ENCODE results near the gene PAX6. TPM values are rescaled to one million over a fixed set of nuclear protein-coding genes. Genes with fewer than 3 reads are reported as not detected.
"Not testable (repeated sequence)": the region's sequence is repeated elsewhere in the genome, so short reads cannot be mapped to it uniquely, and the experiment has no call there.

Gene PAX6
- total and polyA plus RNA-seq, 9 of the 15 experiments (the other 6 are each of a cell fraction or from before 2014, with no cell fraction given) = 1.5 to 10.9 (median 5.3) TPM

GRCh38 chr11:31747581-31747980 lies 63.5 kb downstream of the PAX6 start:
- no peak overlapping the region for H3K9ac ChIP-seq (ENCODE audit: insufficient read depth in 1 of 2, low read depth in 2 of 2, low read length in 2 of 2)
- ChIA-PET POLR2A (interaction anchor here (0.8 kb wide), 1 partner anchor 474 kb away, joined by 3 read pairs; no protein-coding TSS in a partner anchor), CTCF (ENCODE audit: low intra/inter-chr PET ratio) (no interaction called here)
- H3K27me3 ChIP-seq (ENCODE audit: control insufficient read depth in 2 of 2, insufficient read depth in 2 of 2, low read length in 2 of 2) = no peaks in the 10 kb centered on the region
- H2AFZ ChIP-seq (ENCODE audit: low read depth, low read length) = no peak overlapping the region
- H4K20me1 ChIP-seq (replicated peaks; ENCODE audit: control insufficient read depth, insufficient read depth, low read length) = no peaks in the 10 kb centered on the region
- no peaks in the 10 kb centered on the region for H3K36me3 ChIP-seq (ENCODE audit: control insufficient read depth, insufficient read depth, low read length)
- no peak overlapping the region for H3K4me2 ChIP-seq (ENCODE audit: insufficient read depth, low read length)
- TF ChIP-seq DMBX1 (CRISPR knock-in tag; IDR thresholded peaks at IDR 0.05; ENCODE audit: borderline replicate concordance) = no peak
- no peak for TF ChIP-seq SLC30A9 (CRISPR knock-in tag; IDR thresholded peaks at IDR 0.05)
- no peak for TF ChIP-seq EGR1 (conservative IDR thresholded peaks at IDR 0.05)
- no peak for TF ChIP-seq ZNF449 (CRISPR knock-in tag; IDR thresholded peaks at IDR 0.05)
- TF ChIP-seq ZNF592 (IDR thresholded peaks at IDR 0.05) = no peak
- H3K9me3 ChIP-seq (replicated peaks; ENCODE audit: control insufficient read depth, insufficient read depth, low read depth, low read length) = no peaks in the 10 kb centered on the region
- FAIRE-seq = no peak
- no peaks in the 10 kb centered on the region for H3K4me1 ChIP-seq (replicated peaks in 1 of 2; ENCODE audit: control insufficient read depth in 2 of 2, insufficient read depth in 2 of 2, low read length in 2 of 2)
- no peak for ATAC-seq
- H3K9me1 ChIP-seq (ENCODE audit: control insufficient read depth, insufficient read depth, low read length) = no peaks in the 10 kb centered on the region
- DNase-seq (ENCODE audit: extremely low read depth in 1 of 4, low spot score in 3 of 4) = no peak
- no TSS peak for BruUV-seq (replicated peaks)
- in situ Hi-C loops (cut with MboI) = no loop called here
- WGBS (ENCODE audit: insufficient coverage, low coverage, missing lambda C conversion rate) = 11% methylated on average over 1 of the region's 1 CpG
- H3K4me3 ChIP-seq = no peak overlapping the region
- H3K79me2 ChIP-seq (ENCODE audit: control insufficient read depth, insufficient read depth, low read length) = no peaks in the 10 kb centered on the region
- H3K27ac ChIP-seq (ENCODE audit: extremely low read depth, low read depth, low read length) = no peak overlapping the region
- intact Hi-C loops (cut with micrococcal nuclease) = no loop called here

GRCh38 chr11:31740731-31741368 lies 70.3 kb downstream of the PAX6 start:
- H3K4me1 ChIP-seq (replicated peaks in 1 of 2; ENCODE audit: control insufficient read depth in 2 of 2, insufficient read depth in 2 of 2, low read length in 2 of 2); DNase-seq (ENCODE audit: extremely low read depth in 1 of 4, low spot score in 3 of 4); H3K79me2 ChIP-seq (ENCODE audit: control insufficient read depth, insufficient read depth, low read length); H4K20me1 ChIP-seq (replicated peaks; ENCODE audit: control insufficient read depth, insufficient read depth, low read length); H3K36me3 ChIP-seq (ENCODE audit: control insufficient read depth, insufficient read depth, low read length); H3K27me3 ChIP-seq (ENCODE audit: control insufficient read depth in 2 of 2, insufficient read depth in 2 of 2, low read length in 2 of 2); H3K4me2 ChIP-seq (ENCODE audit: insufficient read depth, low read length); ATAC-seq; POLR2A ChIA-PET; intact Hi-C loops (cut with micrococcal nuclease); FAIRE-seq; H3K27ac ChIP-seq (ENCODE audit: extremely low read depth, low read depth, low read length); H3K9me3 ChIP-seq (replicated peaks; ENCODE audit: control insufficient read depth, insufficient read depth, low read depth, low read length); CTCF ChIA-PET (ENCODE audit: low intra/inter-chr PET ratio); H3K9ac ChIP-seq (ENCODE audit: insufficient read depth in 1 of 2, low read depth in 2 of 2, low read length in 2 of 2); H3K4me3 ChIP-seq; H2AFZ ChIP-seq (ENCODE audit: low read depth, low read length); in situ Hi-C loops (cut with MboI); H3K9me1 ChIP-seq (ENCODE audit: control insufficient read depth, insufficient read depth, low read length); BruUV-seq (replicated peaks): not testable (repeated sequence)
- WGBS (ENCODE audit: insufficient coverage, low coverage, missing lambda C conversion rate) = 92% methylated on average over 12 of the region's 26 CpGs

Measured in K562 (cell line).